Sigmoid colon (tissue), 7 donors: ENCODE results near the gene USP21. TPM values are rescaled to one million over a fixed set of nuclear protein-coding genes. Genes with fewer than 3 reads are reported as not detected.

Experiments
- DNase-seq: peaks from one replicate; pipeline ENCODE4 v3.0.0-alpha.2; 2019
- H3K27ac ChIP-seq, 4 donors: fragments of 200-600 bp; sonication (generic); one replicate each; pipeline ENCODE4 v1.5.1; 2016 to 2019; ENCODE audit warnings: mild to moderate bottlenecking in 1 of 4
- H3K27me3 ChIP-seq, 3 donors: fragments of 200-600 bp; sonication (generic); one replicate each; pipeline ENCODE4 v1.5.1; 2019; ENCODE audit warnings: mild to moderate bottlenecking in 1 of 3
- H3K36me3 ChIP-seq, 4 donors: fragments of 200-600 bp; sonication (generic); one replicate each; pipeline ENCODE4 v1.5.1; 2016 to 2019
- H3K4me1 ChIP-seq, 4 donors: fragments of 200-600 bp; sonication (generic); one replicate each; pipeline ENCODE4 v1.5.1; 2017 to 2019
- H3K4me3 ChIP-seq, 4 donors: fragments of 200-600 bp; sonication (generic); one replicate each; pipeline ENCODE4 v1.5.1; 2017 to 2019; ENCODE audit warnings: mild to moderate bottlenecking in 2 of 4, moderate library complexity in 1 of 4
- H3K9me3 ChIP-seq, 4 donors: fragments of 200-600 bp in 3 of 4; sonication (generic) in 3 of 4; one replicate each; pipeline versions ENCODE4 v1.5.1 to v1.6.1; 2013 to 2019
- CTCF ChIP-seq, 4 experiments: fragments of 450-650 bp in 3 of 4; fragments of 200-600 bp in 1 of 4; IDR thresholded peaks; one replicate each; pipeline ENCODE4 v1.5.1; 2016 to 2019; ENCODE audit warnings: antibody characterized with exemption in 4 of 4, mild to moderate bottlenecking in 3 of 4, moderate library complexity in 2 of 4
- EP300 ChIP-seq, 4 donors: sonication (generic); formaldehyde crosslinking; IDR thresholded peaks; one replicate each; pipeline ENCODE4 v1.6.1; 2017; ENCODE audit warnings: antibody characterized with exemption in 4 of 4
- POLR2A ChIP-seq, 2 donors: fragments of 450-650 bp; IDR thresholded peaks; one replicate each; pipeline ENCODE4 v1.6.1; 2016; ENCODE audit warnings: antibody characterized with exemption in 2 of 2, mild to moderate bottlenecking in 2 of 2, moderate library complexity in 2 of 2
- POLR2AphosphoS5 ChIP-seq, 4 donors: sonication (generic); formaldehyde crosslinking; IDR thresholded peaks; one replicate each; pipeline ENCODE4 v1.6.1; 2017; ENCODE audit warnings: antibody characterized with exemption in 4 of 4
- WGBS, 2 donors: extraction: QIAGEN DNeasy Blood & Tissue Kit; methylation state at CpG; one replicate each; pipeline ENCODE4 v1.1.7; 2013; 5-methylcytosine and 5-hydroxymethylcytosine counted together
- intact Hi-C: fragments of 100-400 bp; cut with DNase I; formaldehyde crosslinking; loops from one replicate; pipeline ENCODE4 v1.15.1; 2023
- polyA plus RNA-seq, 3 donors: library from polyadenylated mRNA; stranded (reverse); fragments of 200-250 nt; gene quantifications; one replicate each; pipeline ENCODE4 v1.2.3, GENCODE V29; 2013
- total RNA-seq, 4 donors: library from RNA; depleted of rRNA; stranded (reverse); fragments of >200 nt; gene quantifications; one replicate each; pipeline ENCODE4 v1.1.0, GENCODE V29; 2016
- donor health status: healthy with polysubstance abuse.
- donor health status: Bipolar disorder and iron deficiency.
- donor health status: healthy.

The USP21 gene
- total and polyA plus RNA-seq, 7 donors, result 11.4 to 24.1 (median 16.2) TPM

GRCh38 chr1:161119092-161119903 is 40.0 kb upstream of the USP21 start:
- intact Hi-C loops, result loop anchor here (2.0 to 5.0 kb wide), 3 partner anchors 14 to 72 kb away; partner anchors contain the start of genes DEDD, USF1 and USP21
- peaks cover 0 to 58% (median 49%) of the 10 kb centered on the region in 4 donors for H3K4me1 ChIP-seq
- 24 to 51% methylated on average over 10 of the region's 10 CpGs for WGBS, 2 donors

GRCh38 chr1:161121042-161121650 is 38.2 kb upstream of the USP21 start:
- no peaks in the 10 kb centered on the region for H3K27me3 ChIP-seq
- no peak for DNase-seq
- no peak overlapping the region for H3K4me3 ChIP-seq
- WGBS, 2 donors, result 90 to 95% methylated on average over 3 of the region's 3 CpGs
- peak overlapping the region in 1 of 4 donors; percentile 1 for H3K27ac ChIP-seq
- no peaks in the 10 kb centered on the region for H3K9me3 ChIP-seq
- peaks cover 0 to 41% (median 33%) of the 10 kb centered on the region in 4 donors for H3K4me1 ChIP-seq
- TF ChIP-seq CTCF (IDR thresholded peaks at IDR 0.05) (no peak), EP300 (IDR thresholded peaks at IDR 0.05) (no peak), POLR2AphosphoS5 (IDR thresholded peaks at IDR 0.05) (no peak), POLR2A (IDR thresholded peaks at IDR 0.05) (no peak)
- H3K36me3 ChIP-seq, result peaks cover 0 to 65% (median 44%) of the 10 kb centered on the region in 4 donors
- intact Hi-C loops, result no loop called here

More at GRCh38 chr1:161119092-161119903, 40.0 kb upstream of the USP21 start:
- Histone ChIP-seq H3K27me3 (no peaks in the 10 kb centered on the region), H3K36me3 (peaks cover 0 to 58% (median 42%) of the 10 kb centered on the region in 4 donors), H3K27ac (peak overlapping the region; percentile 89 to 97 (median 94)), H3K9me3 (no peaks in the 10 kb centered on the region), H3K4me3 (peak overlapping the region in 3 of 4 donors; percentile 88 to 100 (median 98))
- TF ChIP-seq POLR2A (IDR thresholded peaks at IDR 0.05), result no peak
- peak in 1 of 4 experiments; percentile 12 for TF ChIP-seq CTCF (IDR thresholded peaks at IDR 0.05)
- peak in 1 of 4 donors; percentile 4 for TF ChIP-seq POLR2AphosphoS5 (IDR thresholded peaks at IDR 0.05)
- no peak for TF ChIP-seq EP300 (IDR thresholded peaks at IDR 0.05)
- peak; percentile 73 for DNase-seq

GRCh38 chr1:161121834-161122233 is 37.5 kb upstream of the USP21 start:
- Histone ChIP-seq H3K4me3 (no peak overlapping the region), H3K27ac (no peak overlapping the region), H3K27me3 (no peaks in the 10 kb centered on the region), H3K9me3 (no peaks in the 10 kb centered on the region), H3K36me3 (peaks cover 0 to 72% (median 46%) of the 10 kb centered on the region in 4 donors), H3K4me1 (peaks cover 0 to 36% (median 26%) of the 10 kb centered on the region in 4 donors)
- 75 to 81% methylated on average over 4 of the region's 4 CpGs for WGBS, 2 donors
- DNase-seq, result no peak
- intact Hi-C loops, result no loop called here
- TF ChIP-seq EP300 (IDR thresholded peaks at IDR 0.05), result no peak
- TF ChIP-seq CTCF (IDR thresholded peaks at IDR 0.05), result no peak
- TF ChIP-seq POLR2AphosphoS5 (IDR thresholded peaks at IDR 0.05), result no peak
- TF ChIP-seq POLR2A (IDR thresholded peaks at IDR 0.05), result no peak

- TF ChIP-seq POLR2A (IDR thresholded peaks at IDR 0.05) (no peak), CTCF (IDR thresholded peaks at IDR 0.05) (no peak), EP300 (IDR thresholded peaks at IDR 0.05) (no peak), POLR2AphosphoS5 (IDR thresholded peaks at IDR 0.05) (no peak)
- DNase-seq, result no peak
- Histone ChIP-seq H3K36me3 (peaks cover 2 to 83% (median 56%) of the 10 kb centered on the region in 4 donors), H3K27ac (no peak overlapping the region), H3K4me3 (no peak overlapping the region), H3K9me3 (no peaks in the 10 kb centered on the region), H3K27me3 (no peaks in the 10 kb centered on the region), H3K4me1 (peaks cover 0 to 42% (median 32%) of the 10 kb centered on the region in 4 donors)
- intact Hi-C loops, result no loop called here
- WGBS, 2 donors, result 89% methylated on average over 6 of the region's 6 CpGs
Measured at GRCh38 chr1:161122967-161123366, 36.3 kb upstream of the USP21 start.
